HepG2 (cell line): ENCODE measurements around the gene C11orf86.

Experiments
- ARID5B ChIP-seq: IDR thresholded peaks from 2 replicates; pipeline ENCODE4 v1.4.0; 2020; ENCODE audit warnings: mild to moderate bottlenecking, missing genetic modification reagents
- CTCF ChIP-seq: sonication (generic); formaldehyde crosslinking; IDR thresholded peaks from 2 replicates; pipeline ENCODE4 v1.5.0; 2020; ENCODE audit warnings: mild to moderate bottlenecking, missing genetic modification reagents, moderate library complexity
- HDAC1 ChIP-seq: sonication (generic); formaldehyde crosslinking; IDR thresholded peaks from 2 replicates; pipeline ENCODE4 v1.5.1; 2020; ENCODE audit warnings: mild to moderate bottlenecking, missing genetic modification reagents
- NCOA2 ChIP-seq: sonication (generic); formaldehyde crosslinking; IDR thresholded peaks from 2 replicates; pipeline ENCODE4 v1.8.0; 2022; ENCODE audit warnings: inconsistent platforms
- NR3C1 ChIP-seq: sonication (generic); formaldehyde crosslinking; IDR thresholded peaks from 2 replicates; pipeline ENCODE4 v1.4.0; 2020; ENCODE audit warnings: missing genetic modification reagents
- POLR2A ChIP-seq, 2 experiments: IDR thresholded peaks; 2 replicates each; pipeline ENCODE4 v1.6.1; 2011; ENCODE audit warnings: low read depth in 2 of 2, low read length in 2 of 2, mild to moderate bottlenecking in 1 of 2, moderate library complexity in 1 of 2; ENCODE audit not compliant: insufficient read depth in 1 of 2
- POLR2AphosphoS5 ChIP-seq: IDR thresholded peaks from 2 replicates; pipeline ENCODE4 v1.6.1; 2012; ENCODE audit warnings: low read depth, low read length
- SOX13 ChIP-seq, 3 experiments: fragments of 450-650 bp in 1 of 3; sonication (generic) in 1 of 3; formaldehyde crosslinking in 1 of 3; IDR thresholded peaks in 2 of 3; conservative IDR thresholded peaks in 1 of 3; 2 replicates each; pipeline versions ENCODE4 v1.5.0 to v1.6.1; 2016 to 2020; ENCODE audit warnings: antibody characterized with exemption in 1 of 3, mild to moderate bottlenecking in 1 of 3, missing compliant biosample characterization in 1 of 3, missing genetic modification reagents in 1 of 3, moderate library complexity in 1 of 3
- ZNF317 ChIP-seq: sonication (generic); formaldehyde crosslinking; IDR thresholded peaks from 2 replicates; pipeline ENCODE4 v1.5.0; 2020; ENCODE audit warnings: mild to moderate bottlenecking, missing genetic modification reagents
- ZNF546 ChIP-seq: sonication (generic); formaldehyde crosslinking; conservative IDR thresholded peaks from 2 replicates; pipeline ENCODE4 v1.8.1; 2023; ENCODE audit warnings: mild to moderate bottlenecking, missing genetic modification reagents
- ZNF563 ChIP-seq: sonication (generic); formaldehyde crosslinking; IDR thresholded peaks from 2 replicates; pipeline ENCODE4 v1.8.0; 2022; ENCODE audit warnings: mild to moderate bottlenecking, moderate library complexity, missing genetic modification reagents
- ZNF83 ChIP-seq: sonication (generic); formaldehyde crosslinking; IDR thresholded peaks from 2 replicates; pipeline ENCODE4 v1.4.0; 2020; ENCODE audit warnings: missing genetic modification reagents, mild to moderate bottlenecking, borderline replicate concordance

DNA sequence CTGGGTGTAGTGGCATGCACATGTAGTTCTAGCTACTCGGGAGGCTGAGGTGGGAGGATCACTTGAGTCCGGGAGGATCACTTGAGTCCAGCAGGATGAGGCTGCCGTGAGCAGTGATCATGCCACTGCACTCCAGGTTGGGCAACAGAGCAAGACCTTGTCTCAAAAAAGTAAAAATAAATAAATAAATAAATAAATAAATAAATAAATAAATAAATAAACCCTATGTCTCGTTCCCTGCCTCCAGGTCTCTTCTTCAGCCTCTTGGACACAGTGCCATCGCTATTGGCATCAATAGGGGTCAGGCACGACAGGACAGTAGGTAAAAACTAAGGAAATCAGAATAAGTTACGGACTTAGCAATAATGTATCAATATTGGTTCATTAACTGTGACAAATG is 24.5 kb downstream of the C11orf86 start:
- TF ChIP-seq ARID5B (CRISPR knock-in tag) (no peak), ZNF83 (no peak), ZNF546 (CRISPR knock-in tag) (no peak), ZNF563 (CRISPR knock-in tag) (no peak), POLR2A (IDR thresholded peaks at IDR 0.05; ENCODE audit: insufficient read depth in 1 of 2, low read depth in 2 of 2, low read length in 2 of 2) (no peak), POLR2AphosphoS5 (no peak), NR3C1 (CRISPR knock-in tag) (no peak), SOX13 (IDR thresholded peaks at IDR 0.05) (no peak), SOX13 (CRISPR knock-in tag; conservative IDR thresholded peaks at IDR 0.05 in 1 of 2, IDR thresholded peaks at IDR 0.05 in 1 of 2) (no peak), ZNF317 (CRISPR knock-in tag) (no peak), HDAC1 (CRISPR knock-in tag) (no peak), CTCF (no peak), NCOA2 (no peak)
